Measurements from ENCODE around the gene ARHGAP18. TPM values are rescaled to one million over a fixed set of nuclear protein-coding genes. Genes with fewer than 3 reads are reported as not detected.

The ARHGAP18 gene
- total and polyA plus RNA-seq, 2 of the 13 experiments (the other 11 are each of a cell fraction or from before 2014, with no cell fraction given) = 58.2 to 115 TPM

- TF ChIP-seq, protein P1, sequence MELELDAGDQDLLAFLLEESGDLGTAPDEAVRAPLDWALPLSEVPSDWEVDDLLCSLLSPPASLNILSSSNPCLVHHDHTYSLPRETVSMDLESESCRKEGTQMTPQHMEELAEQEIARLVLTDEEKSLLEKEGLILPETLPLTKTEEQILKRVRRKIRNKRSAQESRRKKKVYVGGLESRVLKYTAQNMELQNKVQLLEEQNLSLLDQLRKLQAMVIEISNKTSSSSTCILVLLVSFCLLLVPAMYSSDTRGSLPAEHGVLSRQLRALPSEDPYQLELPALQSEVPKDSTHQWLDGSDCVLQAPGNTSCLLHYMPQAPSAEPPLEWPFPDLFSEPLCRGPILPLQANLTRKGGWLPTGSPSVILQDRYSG (CRISPR knock-in tag; IDR thresholded peaks at IDR 0.05) = no peak
- peak; percentile 93 for TF ChIP-seq CREM (IDR thresholded peaks at IDR 0.05)
- no peak for TF ChIP-seq CREM (CRISPR knock-in tag; IDR thresholded peaks at IDR 0.05)
- TF ChIP-seq E2F5 (CRISPR knock-in tag; conservative IDR thresholded peaks at IDR 0.05) = no peak
- peak; percentile 60; the same call in 1 of the 2 replicates for TF ChIP-seq FOXJ3 (CRISPR knock-in tag; IDR thresholded peaks at IDR 0.05; ENCODE audit: borderline replicate concordance)
- TF ChIP-seq, protein P2, sequence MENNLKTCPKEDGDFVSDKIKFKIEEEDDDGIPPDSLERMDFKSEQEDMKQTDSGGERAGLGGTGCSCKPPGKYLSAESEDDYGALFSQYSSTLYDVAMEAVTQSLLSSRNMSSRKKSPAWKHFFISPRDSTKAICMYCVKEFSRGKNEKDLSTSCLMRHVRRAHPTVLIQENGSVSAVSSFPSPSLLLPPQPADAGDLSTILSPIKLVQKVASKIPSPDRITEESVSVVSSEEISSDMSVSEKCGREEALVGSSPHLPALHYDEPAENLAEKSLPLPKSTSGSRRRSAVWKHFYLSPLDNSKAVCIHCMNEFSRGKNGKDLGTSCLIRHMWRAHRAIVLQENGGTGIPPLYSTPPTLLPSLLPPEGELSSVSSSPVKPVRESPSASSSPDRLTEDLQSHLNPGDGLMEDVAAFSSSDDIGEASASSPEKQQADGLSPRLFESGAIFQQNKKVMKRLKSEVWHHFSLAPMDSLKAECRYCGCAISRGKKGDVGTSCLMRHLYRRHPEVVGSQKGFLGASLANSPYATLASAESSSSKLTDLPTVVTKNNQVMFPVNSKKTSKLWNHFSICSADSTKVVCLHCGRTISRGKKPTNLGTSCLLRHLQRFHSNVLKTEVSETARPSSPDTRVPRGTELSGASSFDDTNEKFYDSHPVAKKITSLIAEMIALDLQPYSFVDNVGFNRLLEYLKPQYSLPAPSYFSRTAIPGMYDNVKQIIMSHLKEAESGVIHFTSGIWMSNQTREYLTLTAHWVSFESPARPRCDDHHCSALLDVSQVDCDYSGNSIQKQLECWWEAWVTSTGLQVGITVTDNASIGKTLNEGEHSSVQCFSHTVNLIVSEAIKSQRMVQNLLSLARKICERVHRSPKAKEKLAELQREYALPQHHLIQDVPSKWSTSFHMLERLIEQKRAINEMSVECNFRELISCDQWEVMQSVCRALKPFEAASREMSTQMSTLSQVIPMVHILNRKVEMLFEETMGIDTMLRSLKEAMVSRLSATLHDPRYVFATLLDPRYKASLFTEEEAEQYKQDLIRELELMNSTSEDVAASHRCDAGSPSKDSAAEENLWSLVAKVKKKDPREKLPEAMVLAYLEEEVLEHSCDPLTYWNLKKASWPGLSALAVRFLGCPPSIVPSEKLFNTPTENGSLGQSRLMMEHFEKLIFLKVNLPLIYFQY (CRISPR knock-in tag; IDR thresholded peaks at IDR 0.05; ENCODE audit: borderline replicate concordance) = no peak
- peak; percentile 62; the same call in 1 of the 2 replicates for TF ChIP-seq POGZ (CRISPR knock-in tag; IDR thresholded peaks at IDR 0.05)
- TF ChIP-seq, protein P3, sequence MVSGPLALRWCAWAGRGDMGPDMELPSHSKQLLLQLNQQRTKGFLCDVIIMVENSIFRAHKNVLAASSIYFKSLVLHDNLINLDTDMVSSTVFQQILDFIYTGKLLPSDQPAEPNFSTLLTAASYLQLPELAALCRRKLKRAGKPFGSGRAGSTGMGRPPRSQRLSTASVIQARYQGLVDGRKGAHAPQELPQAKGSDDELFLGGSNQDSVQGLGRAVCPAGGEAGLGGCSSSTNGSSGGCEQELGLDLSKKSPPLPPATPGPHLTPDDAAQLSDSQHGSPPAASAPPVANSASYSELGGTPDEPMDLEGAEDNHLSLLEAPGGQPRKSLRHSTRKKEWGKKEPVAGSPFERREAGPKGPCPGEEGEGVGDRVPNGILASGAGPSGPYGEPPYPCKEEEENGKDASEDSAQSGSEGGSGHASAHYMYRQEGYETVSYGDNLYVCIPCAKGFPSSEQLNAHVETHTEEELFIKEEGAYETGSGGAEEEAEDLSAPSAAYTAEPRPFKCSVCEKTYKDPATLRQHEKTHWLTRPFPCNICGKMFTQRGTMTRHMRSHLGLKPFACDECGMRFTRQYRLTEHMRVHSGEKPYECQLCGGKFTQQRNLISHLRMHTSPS (CRISPR knock-in tag; IDR thresholded peaks at IDR 0.05; ENCODE audit: low read depth) = no peak
- TF ChIP-seq SRY (CRISPR knock-in tag; IDR thresholded peaks at IDR 0.05) = no peak
- TF ChIP-seq AGO1 (IDR thresholded peaks at IDR 0.05; ENCODE audit: low read depth, low read length, poor library complexity, severe bottlenecking) = no peak
- TF ChIP-seq, protein P4, sequence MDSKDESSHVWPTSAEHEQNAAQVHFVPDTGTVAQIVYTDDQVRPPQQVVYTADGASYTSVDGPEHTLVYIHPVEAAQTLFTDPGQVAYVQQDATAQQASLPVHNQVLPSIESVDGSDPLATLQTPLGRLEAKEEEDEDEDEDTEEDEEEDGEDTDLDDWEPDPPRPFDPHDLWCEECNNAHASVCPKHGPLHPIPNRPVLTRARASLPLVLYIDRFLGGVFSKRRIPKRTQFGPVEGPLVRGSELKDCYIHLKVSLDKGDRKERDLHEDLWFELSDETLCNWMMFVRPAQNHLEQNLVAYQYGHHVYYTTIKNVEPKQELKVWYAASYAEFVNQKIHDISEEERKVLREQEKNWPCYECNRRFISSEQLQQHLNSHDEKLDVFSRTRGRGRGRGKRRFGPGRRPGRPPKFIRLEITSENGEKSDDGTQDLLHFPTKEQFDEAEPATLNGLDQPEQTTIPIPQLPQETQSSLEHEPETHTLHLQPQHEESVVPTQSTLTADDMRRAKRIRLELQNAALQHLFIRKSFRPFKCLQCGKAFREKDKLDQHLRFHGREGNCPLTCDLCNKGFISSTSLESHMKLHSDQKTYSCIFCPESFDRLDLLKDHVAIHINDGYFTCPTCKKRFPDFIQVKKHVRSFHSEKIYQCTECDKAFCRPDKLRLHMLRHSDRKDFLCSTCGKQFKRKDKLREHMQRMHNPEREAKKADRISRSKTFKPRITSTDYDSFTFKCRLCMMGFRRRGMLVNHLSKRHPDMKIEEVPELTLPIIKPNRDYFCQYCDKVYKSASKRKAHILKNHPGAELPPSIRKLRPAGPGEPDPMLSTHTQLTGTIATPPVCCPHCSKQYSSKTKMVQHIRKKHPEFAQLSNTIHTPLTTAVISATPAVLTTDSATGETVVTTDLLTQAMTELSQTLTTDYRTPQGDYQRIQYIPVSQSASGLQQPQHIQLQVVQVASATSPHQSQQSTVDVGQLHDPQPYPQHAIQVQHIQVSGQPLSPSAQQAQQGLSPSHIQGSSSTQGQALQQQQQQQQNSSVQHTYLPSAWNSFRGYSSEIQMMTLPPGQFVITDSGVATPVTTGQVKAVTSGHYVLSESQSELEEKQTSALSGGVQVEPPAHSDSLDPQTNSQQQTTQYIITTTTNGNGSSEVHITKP (CRISPR knock-in tag; IDR thresholded peaks at IDR 0.05; ENCODE audit: low read depth) = no peak
- TF ChIP-seq ATM (IDR thresholded peaks at IDR 0.05; ENCODE audit: borderline replicate concordance) = no peak
- TF ChIP-seq ZNF3 (CRISPR knock-in tag; IDR thresholded peaks at IDR 0.05) = no peak
Observed at GRCh38 chr6:129695373-129696027, 14.5 kb downstream of the ARHGAP18 start (continued).
